GM08714 (cell line): ENCODE results near the gene MALAT1.

Experiments
- H3K4me3 ChIP-seq: fragments of 200-500 bp; sonication (Bioruptor generic); 2 replicates; pipeline ENCODE4 v1.5.1; 2014; ENCODE audit warnings: mild to moderate bottlenecking, low read length, inconsistent platforms
- ZNF274 ChIP-seq: IDR thresholded peaks from 2 replicates; pipeline ENCODE4 v1.6.1; 2012; ENCODE audit warnings: mild to moderate bottlenecking, low read depth, low read length

Gene MALAT1

DNA sequence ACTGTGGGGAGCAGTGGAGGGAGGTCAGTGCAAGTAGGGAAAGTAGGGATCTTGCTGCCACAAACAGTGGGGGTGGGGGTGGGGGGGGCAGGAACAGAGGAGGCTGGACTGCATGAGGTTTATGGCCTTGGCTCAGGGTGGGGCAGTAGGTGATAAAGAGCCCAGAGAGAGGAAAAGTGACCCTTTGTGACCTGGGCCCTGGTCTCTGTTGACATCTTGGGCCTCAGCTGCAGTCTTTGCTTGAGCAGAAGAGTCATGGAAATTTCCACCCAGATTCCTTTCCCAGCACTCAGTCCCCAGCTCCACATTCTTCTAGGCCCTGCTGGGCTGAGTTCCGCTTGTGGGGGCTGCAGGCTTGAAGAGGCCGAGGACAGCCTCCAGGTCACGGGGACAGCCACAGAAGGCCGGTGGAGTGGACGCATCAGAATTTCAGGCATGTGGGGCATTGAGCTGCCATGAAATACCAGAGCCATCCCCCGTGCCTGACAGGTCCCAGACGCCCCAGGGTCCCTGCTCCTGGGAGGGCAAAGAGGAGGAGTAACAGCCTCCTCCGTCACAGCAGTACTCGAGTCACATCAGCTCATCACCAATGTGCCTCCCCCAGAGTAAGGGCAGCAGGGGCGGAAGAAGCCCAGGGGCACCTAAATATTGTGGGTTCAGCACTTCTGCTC, 9.7 kb upstream of the MALAT1 start:
- no peak for TF ChIP-seq ZNF274
- no peak overlapping the region for H3K4me3 ChIP-seq

DNA sequence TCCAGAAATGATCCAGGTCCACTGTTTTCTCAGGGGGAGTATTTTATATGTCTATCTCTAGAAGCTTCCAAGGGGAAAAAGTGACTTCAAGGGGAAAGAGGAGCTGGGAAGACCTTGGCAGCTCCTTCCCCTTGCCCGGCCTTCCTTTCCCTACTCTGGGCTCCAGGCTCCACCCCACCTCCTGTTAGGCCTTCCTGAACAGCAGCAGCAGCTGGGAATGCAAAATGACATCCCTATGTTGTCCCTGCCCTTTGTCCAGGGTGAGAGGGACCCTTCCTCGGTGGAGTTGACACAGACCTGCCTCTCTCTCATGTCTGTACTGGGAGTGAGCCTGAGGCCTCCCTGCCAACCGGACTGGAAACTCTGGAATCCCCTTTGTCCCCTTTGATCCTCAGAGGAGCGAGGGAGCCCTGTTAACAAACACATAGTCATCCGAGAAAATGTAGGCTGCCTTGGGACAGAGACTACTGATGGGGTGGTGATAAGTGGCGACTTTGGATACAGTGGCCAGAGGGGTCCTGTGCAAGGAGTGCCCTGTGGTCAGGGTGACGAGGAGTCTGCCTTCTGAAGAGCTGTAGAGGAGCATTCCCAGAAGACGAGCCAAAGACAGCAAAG, 9.0 kb upstream of the MALAT1 start:
- no peak for TF ChIP-seq ZNF274
- no peak overlapping the region for H3K4me3 ChIP-seq

DNA sequence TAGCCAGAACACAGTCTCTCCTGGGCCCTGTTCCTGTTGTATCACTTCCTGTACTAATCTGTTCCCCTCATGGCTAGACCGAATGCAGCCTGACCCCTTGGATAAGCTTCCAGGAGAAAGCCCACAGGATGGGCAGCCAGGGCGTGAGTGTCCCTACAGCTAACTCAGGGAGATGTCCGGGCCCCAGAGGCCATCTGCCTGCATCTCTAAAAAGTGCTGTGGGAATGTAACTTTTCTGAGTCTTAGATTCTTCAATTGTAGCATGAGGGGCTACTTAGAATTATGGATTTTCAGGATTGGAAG, 7.7 kb upstream of the MALAT1 start:
- no peak for TF ChIP-seq ZNF274
- no peak overlapping the region for H3K4me3 ChIP-seq

DNA sequence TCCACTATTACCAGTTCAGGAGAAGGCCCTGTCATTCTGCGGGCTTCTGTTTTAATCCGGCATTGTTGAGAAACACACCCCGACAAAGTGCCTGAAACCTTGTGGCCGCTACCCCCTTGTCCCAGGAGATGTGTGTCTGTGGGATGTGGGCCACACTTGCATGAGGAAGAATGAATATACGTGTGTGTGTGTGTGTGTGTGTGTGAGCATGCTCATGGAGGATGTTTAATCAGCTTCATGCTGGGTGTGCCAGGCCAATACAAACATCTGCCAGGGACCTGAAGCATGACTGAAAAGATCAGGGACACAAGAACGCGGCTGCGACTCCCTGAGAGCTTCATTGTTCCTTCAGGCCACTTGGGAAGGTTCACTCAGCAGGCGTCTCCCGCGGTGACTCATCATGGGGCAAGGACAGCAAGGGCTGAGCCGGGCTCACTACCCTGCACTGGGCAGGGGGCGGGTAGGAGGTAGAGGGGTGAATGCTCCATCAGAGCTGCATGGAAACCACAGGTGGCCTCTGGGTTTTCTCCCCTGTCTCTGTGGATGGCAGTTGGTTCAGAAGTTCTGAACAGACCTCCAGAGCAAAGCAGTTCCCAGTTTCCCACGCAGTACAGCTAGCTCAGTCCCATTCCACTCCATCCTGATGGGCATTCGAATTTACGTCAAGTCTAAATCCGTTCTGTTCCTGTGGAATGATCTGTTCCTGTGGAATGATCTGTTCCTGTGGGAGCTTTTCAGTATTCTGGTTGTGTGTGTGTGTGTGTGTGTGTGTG, 7.0 kb upstream of the MALAT1 start:
- no peak overlapping the region; the same call in 1 of the 2 replicates for H3K4me3 ChIP-seq

DNA sequence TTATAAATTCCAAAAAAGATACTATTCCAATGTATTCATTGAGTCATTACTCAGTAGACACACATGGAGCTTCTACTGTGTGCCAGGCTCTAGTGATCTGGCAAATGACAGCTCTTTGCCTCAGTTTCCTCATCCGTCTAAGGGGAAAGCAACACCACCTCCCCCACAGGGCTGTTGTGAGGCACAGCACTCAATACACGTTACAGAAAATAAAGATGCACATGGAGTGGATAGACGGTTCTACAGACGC, 6.5 kb upstream of the MALAT1 start:
- no peak for TF ChIP-seq ZNF274
- H3K4me3 ChIP-seq, result no peak overlapping the region; the same call in 1 of the 2 replicates

More for the DNA sequence above, 7.0 kb upstream of the MALAT1 start:
- TF ChIP-seq ZNF274, result no peak

DNA sequence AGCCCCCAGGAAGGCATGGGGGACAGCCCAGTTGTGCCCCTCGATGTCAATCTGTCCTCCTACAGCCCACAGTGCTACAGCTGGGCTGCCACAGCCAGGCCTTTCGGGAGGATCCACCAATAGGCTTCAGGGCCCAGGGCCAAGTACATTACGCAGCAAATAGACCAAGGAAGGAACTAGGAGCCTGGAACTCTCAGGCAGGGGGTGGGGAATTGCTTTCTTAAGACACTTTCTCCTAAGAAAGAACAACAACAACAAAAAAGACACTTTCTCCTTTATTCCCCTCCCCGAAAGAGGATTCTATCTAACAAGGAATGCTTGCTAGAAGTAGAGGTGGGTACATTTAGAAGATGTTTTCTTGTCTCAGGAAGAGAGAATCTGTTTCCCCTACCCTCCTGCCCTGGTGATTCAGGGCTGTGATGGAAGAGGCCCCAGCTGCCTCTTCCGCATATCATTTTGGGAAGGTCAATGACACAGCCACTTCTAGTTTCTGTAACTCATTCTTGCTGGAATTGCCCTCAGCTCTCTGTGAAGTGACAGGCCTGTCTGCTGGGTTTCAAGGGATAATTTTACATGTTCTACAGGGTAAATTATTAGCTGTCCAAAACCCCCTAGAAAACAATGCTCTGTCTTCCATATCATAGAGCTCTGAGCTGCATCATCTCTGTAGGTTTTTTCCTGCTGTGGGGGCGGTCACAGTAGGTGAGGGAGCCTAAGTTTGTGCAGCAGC, 6.0 kb upstream of the MALAT1 start:
- H3K4me3 ChIP-seq, result peak overlapping the region; percentile 39; the same call in 1 of the 2 replicates
- TF ChIP-seq ZNF274, result no peak

DNA sequence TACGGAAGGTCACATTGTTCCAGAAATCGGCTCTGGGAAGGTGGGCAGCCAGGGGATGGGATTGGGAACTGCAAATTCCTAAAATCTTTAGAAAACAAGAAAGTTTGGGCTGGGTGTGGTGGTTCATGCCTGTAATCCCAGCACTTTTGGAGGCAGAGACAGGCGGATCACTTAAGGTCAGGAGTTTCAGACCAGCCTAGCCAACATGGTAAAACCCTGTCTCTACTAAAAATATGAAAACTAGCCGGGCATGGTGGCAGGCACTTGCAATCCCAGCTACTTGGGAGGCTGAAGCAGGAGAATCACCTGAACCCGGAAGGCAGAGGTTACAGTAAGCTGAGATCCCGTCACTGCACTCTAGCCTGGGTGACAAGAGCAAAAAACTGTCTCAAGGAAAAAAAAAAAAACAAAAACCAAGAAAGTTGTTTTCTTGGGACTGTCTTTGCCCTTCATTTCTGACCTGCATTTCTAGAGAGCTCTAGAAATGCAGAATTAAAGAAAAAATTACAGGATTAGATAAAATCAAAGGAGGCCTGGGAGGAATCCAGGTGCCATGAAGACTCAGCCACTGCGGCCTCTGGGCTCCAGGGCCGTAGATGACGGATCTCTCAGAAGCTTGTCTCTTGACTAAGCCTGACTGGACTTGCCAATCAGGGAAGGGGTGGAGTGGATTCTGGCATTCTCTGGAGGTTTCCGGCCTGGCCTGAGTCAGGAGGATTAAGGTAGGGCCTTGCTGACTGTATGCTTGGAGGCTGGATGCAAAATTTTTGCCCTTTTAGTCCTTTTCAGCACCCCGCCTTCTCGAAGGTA, 5.3 kb upstream of the MALAT1 start:
- peak overlapping the region; percentile 39; the same call in 1 of the 2 replicates for H3K4me3 ChIP-seq
- no peak for TF ChIP-seq ZNF274

DNA sequence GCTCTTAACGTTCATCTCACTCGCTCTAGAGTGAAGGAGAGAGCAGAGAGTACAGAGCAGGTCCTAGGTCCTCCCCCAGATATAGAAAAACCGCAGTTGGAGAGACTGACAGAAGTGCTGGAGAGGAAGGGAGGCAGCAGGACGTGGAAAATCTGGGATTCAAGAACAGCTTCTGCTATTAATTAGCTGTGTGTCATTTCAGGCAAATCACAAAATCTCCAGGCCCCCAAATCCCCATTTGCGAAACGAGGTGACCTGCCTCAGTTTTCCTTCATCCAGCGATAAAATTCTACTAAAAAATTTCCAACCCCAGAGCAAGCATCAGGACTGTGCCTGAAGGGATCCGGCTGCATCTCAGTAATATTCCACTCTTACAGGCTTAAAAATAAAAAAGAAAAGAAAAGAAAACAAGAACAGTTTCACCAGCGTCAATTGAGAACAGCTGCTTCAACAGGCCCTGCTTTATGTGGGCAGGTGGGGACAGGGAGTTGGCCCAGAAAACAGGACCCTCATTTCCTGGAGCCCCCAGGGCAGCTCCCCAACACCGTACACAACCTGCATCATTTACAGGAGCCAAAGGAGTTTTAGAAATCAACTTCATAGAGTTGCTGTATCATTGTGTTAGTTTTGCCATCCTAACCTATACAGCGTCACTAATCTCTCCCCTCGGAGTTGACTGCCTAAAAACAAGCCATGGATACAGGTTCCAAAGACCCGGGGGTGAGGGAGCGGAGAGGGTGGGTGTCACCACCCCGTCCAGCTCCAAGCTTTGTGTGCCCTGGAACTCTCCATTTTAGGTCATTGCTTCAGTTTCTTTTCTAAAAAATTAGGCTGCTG, 2.3 kb upstream of the MALAT1 start:
- TF ChIP-seq ZNF274, result no peak
- peak overlapping the region; percentile 45; the same call in 1 of the 2 replicates for H3K4me3 ChIP-seq

DNA sequence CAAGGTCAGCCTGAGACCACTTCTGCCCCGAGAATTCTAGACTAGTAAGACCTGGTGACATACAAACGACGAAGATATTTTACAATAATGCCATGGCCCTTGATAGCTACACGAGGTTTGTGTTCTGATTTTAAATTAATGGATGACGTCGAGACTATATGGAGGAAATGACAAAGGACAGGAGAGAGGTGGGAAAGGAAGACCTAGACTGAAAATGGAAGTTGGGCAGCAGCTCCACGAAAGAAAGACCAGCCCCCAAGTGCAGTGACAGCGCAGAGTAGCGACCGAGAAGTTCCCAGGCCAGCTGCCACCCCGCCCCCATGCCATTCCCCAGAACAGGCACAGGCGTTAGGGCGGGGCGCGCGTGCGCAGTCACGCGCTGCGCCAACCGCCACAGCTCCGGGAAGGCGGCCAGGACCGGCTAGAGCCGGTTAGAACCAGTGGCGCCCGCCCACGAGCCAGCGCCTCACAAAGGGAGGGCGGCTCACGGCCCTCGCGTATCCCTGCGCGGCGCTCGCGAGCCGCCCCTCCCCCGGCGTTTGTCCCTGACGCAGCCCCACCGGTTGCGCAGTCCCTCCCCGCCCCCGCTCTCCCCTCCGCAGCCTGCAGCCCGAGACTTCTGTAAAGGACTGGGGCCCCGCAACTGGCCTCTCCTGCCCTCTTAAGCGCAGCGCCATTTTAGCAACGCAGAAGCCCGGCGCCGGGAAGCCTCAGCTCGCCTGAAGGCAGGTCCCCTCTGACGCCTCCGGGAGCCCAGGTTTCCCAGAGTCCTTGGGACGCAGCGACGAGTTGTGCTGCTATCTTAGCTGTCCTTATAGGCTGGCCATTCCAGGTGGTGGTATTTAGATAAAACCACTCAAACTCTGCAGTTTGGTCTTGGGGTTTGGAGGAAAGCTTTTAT, 1.5 kb upstream of the MALAT1 start:
- peak overlapping the region; percentile 99 for H3K4me3 ChIP-seq
- TF ChIP-seq ZNF274, result no peak

DNA sequence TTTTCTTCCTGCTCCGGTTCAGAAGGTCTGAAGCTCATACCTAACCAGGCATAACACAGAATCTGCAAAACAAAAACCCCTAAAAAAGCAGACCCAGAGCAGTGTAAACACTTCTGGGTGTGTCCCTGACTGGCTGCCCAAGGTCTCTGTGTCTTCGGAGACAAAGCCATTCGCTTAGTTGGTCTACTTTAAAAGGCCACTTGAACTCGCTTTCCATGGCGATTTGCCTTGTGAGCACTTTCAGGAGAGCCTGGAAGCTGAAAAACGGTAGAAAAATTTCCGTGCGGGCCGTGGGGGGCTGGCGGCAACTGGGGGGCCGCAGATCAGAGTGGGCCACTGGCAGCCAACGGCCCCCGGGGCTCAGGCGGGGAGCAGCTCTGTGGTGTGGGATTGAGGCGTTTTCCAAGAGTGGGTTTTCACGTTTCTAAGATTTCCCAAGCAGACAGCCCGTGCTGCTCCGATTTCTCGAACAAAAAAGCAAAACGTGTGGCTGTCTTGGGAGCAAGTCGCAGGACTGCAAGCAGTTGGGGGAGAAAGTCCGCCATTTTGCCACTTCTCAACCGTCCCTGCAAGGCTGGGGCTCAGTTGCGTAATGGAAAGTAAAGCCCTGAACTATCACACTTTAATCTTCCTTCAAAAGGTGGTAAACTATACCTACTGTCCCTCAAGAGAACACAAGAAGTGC, 661 bp upstream of the MALAT1 start:
- H3K4me3 ChIP-seq, result peak overlapping the region; percentile 99
- TF ChIP-seq ZNF274, result no peak

DNA sequence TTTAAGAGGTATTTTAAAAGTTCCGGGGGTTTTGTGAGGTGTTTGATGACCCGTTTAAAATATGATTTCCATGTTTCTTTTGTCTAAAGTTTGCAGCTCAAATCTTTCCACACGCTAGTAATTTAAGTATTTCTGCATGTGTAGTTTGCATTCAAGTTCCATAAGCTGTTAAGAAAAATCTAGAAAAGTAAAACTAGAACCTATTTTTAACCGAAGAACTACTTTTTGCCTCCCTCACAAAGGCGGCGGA, 193 bp upstream of the MALAT1 start:
- H3K4me3 ChIP-seq, result peak overlapping the region; percentile 99
- no peak for TF ChIP-seq ZNF274
